SK-N-MC (cell line): Measurements from ENCODE around the gene IGFN1.

Experiments used
- EZH2 ChIP-seq: fragments of 200-600 bp; sonication (generic); IDR thresholded peaks from one replicate; pipeline ENCODE4 v1.6.1; 2017; ENCODE audit warnings: antibody characterized with exemption
- POLR2AphosphoS5 ChIP-seq: IDR thresholded peaks from 2 replicates; pipeline ENCODE4 v1.6.1; 2012; ENCODE audit warnings: mild to moderate bottlenecking, low read depth, low read length, borderline replicate concordance

- TF ChIP-seq POLR2AphosphoS5 = no peak
- TF ChIP-seq EZH2 = no peak
Measured at GRCh38 chr1:201264072-201264471, 73.4 kb downstream of the IGFN1 start.
